PC-9 (cell line): ENCODE results near the gene ELAPOR1.

ENCODE experiments used
- EZH2 ChIP-seq: fragments of 200-600 bp; sonication (generic); IDR thresholded peaks from 2 replicates; pipeline ENCODE4 v1.8.0; 2017; ENCODE audit warnings: antibody characterized with exemption, low read depth
- TF ChIP-seq, protein P1 (sequence below): fragments of 200-600 bp; sonication (generic); conservative IDR thresholded peaks from 2 replicates; pipeline ENCODE4 v1.6.1; 2017; ENCODE audit warnings: mixed run types, antibody characterized with exemption, mild to moderate bottlenecking, moderate library complexity

DNA sequence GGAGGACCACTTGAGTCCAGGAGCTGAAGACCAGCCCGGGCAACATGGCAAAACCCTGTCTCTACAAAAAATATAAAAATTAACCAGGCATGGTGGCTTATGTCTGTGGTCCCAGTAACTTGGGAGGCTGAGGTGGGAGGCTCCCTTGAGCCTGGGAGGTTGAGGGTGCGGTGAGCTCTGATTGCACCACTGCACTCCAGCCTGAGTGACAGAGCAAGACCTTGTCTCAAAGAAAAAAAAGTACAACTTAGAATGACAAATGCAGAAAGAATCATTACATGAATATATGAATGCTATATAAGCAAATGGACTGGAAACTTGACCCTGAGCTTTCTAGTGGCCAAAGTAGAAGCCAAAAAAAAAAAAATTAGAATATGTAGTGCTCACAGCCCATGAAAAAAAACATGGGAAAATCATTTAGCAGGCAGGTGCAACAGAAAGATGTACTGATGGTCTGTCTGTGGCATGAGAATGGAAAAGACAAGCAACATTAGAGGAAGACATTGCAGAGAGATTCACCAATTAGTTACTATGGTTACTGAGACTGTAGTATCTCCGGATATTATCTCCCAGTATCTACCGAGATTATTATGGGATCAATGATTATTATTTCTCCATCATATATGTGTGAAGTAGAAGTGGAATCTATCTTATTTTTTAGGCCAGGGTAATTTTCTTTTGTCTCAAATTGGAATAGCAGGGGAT lies 19.2 kb downstream of the ELAPOR1 start:
- TF ChIP-seq, protein P1, sequence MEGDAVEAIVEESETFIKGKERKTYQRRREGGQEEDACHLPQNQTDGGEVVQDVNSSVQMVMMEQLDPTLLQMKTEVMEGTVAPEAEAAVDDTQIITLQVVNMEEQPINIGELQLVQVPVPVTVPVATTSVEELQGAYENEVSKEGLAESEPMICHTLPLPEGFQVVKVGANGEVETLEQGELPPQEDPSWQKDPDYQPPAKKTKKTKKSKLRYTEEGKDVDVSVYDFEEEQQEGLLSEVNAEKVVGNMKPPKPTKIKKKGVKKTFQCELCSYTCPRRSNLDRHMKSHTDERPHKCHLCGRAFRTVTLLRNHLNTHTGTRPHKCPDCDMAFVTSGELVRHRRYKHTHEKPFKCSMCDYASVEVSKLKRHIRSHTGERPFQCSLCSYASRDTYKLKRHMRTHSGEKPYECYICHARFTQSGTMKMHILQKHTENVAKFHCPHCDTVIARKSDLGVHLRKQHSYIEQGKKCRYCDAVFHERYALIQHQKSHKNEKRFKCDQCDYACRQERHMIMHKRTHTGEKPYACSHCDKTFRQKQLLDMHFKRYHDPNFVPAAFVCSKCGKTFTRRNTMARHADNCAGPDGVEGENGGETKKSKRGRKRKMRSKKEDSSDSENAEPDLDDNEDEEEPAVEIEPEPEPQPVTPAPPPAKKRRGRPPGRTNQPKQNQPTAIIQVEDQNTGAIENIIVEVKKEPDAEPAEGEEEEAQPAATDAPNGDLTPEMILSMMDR, result no peak
- no peak for TF ChIP-seq EZH2
